Heart left ventricle (tissue), 16 donors: ENCODE results near the gene MGP. TPM values are rescaled to one million over a fixed set of nuclear protein-coding genes. Genes with fewer than 3 reads are reported as not detected.

ENCODE experiments used
- ATAC-seq, 4 donors: fragments of 200-7000 bp; cut with Tn5 transposase; one replicate each; pipeline ENCODE4 v1.9.1; 2020 to 2022; ENCODE audit warnings: moderate library complexity in 4 of 4, mild to moderate bottlenecking in 3 of 4, moderate number of reproducible peaks in 1 of 4
- DNase-seq, 5 donors: peaks; one replicate each; pipeline ENCODE4 v3.0.0-alpha.2; 2020
- H3K27ac ChIP-seq, 12 donors: fragments of 200-600 bp; sonication (generic) in 4 of 12; one replicate each; pipeline versions ENCODE4 v1.5.0 to v1.8.0; 2016 to 2022; ENCODE audit warnings: mild to moderate bottlenecking in 2 of 12
- H3K27me3 ChIP-seq, 9 donors: fragments of 200-600 bp; sonication (generic) in 2 of 9; one replicate each; pipeline versions ENCODE4 v1.5.1 to v1.8.0; 2016 to 2022; ENCODE audit warnings: mild to moderate bottlenecking in 3 of 9
- H3K36me3 ChIP-seq, 9 donors: fragments of 200-600 bp; sonication (generic) in 2 of 9; one replicate each; pipeline versions ENCODE4 v1.5.0 to v1.8.0; 2018 to 2022; ENCODE audit warnings: mild to moderate bottlenecking in 2 of 9
- H3K4me1 ChIP-seq, 12 donors: fragments of 200-600 bp; sonication (generic) in 4 of 12; one replicate each; pipeline versions ENCODE4 v1.5.0 to v1.8.0; 2016 to 2022; ENCODE audit warnings: mild to moderate bottlenecking in 3 of 12
- H3K4me3 ChIP-seq, 12 donors: fragments of 200-600 bp; sonication (generic) in 4 of 12; one replicate each; pipeline versions ENCODE4 v1.5.0 to v1.8.0; 2017 to 2022; ENCODE audit warnings: mild to moderate bottlenecking in 9 of 12, moderate library complexity in 4 of 12
- H3K9me3 ChIP-seq, 12 donors: fragments of 200-600 bp; sonication (generic) in 4 of 12; one replicate each; pipeline versions ENCODE4 v1.5.0 to v1.8.0; 2016 to 2022; ENCODE audit warnings: mild to moderate bottlenecking in 1 of 12
- POLR2A ChIP-seq, 2 donors: fragments of 450-650 bp; IDR thresholded peaks; one replicate each; pipeline ENCODE4 v1.6.1; 2017; ENCODE audit warnings: antibody characterized with exemption in 2 of 2, mild to moderate bottlenecking in 2 of 2, moderate library complexity in 2 of 2
- WGBS, 4 donors: extraction: QIAGEN DNeasy Blood & Tissue Kit in 2 of 4; methylation state at CpG; one replicate each; pipeline versions ENCODE4 v1.1.5 to v1.1.7; 2013 to 2018; 5-methylcytosine and 5-hydroxymethylcytosine counted together
- intact Hi-C, 10 donors: fragments of 100-400 bp; cut with DNase I; formaldehyde crosslinking; loops; one replicate each; pipeline versions ENCODE4 v1.11.1 to v1.14.2; 2022
- polyA plus RNA-seq, 2 donors: library from polyadenylated mRNA; stranded (reverse); fragments of 200-250 nt; gene quantifications; one replicate each; pipeline ENCODE4 v1.2.3, GENCODE V29; 2013
- total RNA-seq, 9 donors: library from RNA; depleted of rRNA in 2 of 9; stranded (reverse); fragments of >200 nt in 2 of 9; fragmentation: NEBNext Ultra II Directional in 3 of 9; extraction: Animal tissue kit (Norgen Biotek cat#: 25700) in 3 of 9; gene quantifications; one replicate each; pipeline versions ENCODE4 v1.1.0 to v1.2.4, GENCODE V29; 2016 to 2023
- TF ChIP-seq, protein P1 (sequence below), 12 donors: fragments of 200-600 bp; sonication (generic) in 4 of 12; IDR thresholded peaks; one replicate each; pipeline versions ENCODE4 v1.5.0 to v1.8.0; 2018 to 2022; ENCODE audit warnings: antibody characterized with exemption in 12 of 12, mild to moderate bottlenecking in 5 of 12
- donor health status: ischemic (EF 13 %, LVEDD 7.1; RV severe dilation, severe dysfunction).
- donor health status: healthy with polysubstance abuse.
- donor health status: DM: no; HTN: yes; CAD: no.
- donor health status: DM: no; HTN: no; CAD: no.
- donor health status: ischemic (EF 25% LVEDD 6.9; RV normal size, moderate dysfunction).
- donor health status: ischemic (EF 25% LVEDD 5.7; RV mildly dilated, moderate dysfunction).
- donor health status: healthy.
- donor health status: DM: yes; HTN: yes; CAD: no.
- donor health status: ischemic (EF 35%, LVEDD 5.7; RV mildly dilated, moderate dysfunction).
- donor health status: nonischemic (EF 11% LVEDD 7.7; RV severe dilation, severe dysfunction).
- donor health status: DM: yes; HTN: yes; CAD: no.
- donor health status: PGD.
- donor health status: ischemic (EF 29% LVEDD 5.4; RV normal size, mild dysfunction).
- donor health status: nonischemic (EF 23%, LVEDD 6.1; RV moderate dilation, normal function).

The MGP gene
- total and polyA plus RNA-seq, 11 donors: 142 to 651 (median 255) TPM

GRCh38 chr12:14901228-14901562, 15.5 kb upstream of the MGP start:
- H3K36me3 ChIP-seq: no peaks in the 10 kb centered on the region

DNA sequence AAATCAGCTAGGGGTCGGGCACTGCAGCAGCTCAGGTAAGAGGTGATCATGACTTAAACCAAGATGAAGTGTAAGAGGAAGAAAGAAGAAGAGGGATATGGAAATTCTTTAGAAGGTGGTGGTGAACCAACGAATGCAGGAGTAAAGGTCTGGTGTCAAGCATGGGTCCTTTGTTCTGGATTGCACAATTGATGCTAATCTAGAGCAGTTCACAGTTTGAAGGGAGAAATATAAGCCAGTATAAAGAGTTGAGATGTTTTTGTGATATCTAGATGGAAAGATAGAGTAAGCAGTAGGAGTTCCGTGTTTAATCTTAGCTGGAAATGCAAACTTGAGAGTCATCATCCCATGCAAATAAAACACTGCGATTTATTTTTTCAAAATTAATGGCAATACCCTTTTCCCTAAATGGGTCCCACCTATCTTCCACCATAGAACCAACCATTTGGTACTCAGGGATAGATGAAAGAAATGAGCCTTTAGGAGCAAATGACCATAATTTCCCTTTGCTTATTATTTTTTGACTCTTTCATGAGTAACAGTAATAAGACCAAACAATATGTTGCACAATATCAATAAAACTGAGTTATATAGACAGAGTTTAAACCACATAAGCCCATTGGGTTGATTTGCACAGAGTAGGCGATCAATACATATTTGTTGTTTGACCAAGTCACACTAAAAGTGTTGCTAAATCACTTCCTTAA, 15.0 kb upstream of the MGP start:
- WGBS, 4 donors: 86 to 90% (median 90%) methylated on average over 5 of the region's 5 CpGs
- H3K4me1 ChIP-seq: peaks cover 0 to 70% (median 38%) of the 10 kb centered on the region in 12 donors
- no peaks in the 10 kb centered on the region for H3K27me3 ChIP-seq
- H3K36me3 ChIP-seq: no peaks in the 10 kb centered on the region
- TF ChIP-seq, protein P1, sequence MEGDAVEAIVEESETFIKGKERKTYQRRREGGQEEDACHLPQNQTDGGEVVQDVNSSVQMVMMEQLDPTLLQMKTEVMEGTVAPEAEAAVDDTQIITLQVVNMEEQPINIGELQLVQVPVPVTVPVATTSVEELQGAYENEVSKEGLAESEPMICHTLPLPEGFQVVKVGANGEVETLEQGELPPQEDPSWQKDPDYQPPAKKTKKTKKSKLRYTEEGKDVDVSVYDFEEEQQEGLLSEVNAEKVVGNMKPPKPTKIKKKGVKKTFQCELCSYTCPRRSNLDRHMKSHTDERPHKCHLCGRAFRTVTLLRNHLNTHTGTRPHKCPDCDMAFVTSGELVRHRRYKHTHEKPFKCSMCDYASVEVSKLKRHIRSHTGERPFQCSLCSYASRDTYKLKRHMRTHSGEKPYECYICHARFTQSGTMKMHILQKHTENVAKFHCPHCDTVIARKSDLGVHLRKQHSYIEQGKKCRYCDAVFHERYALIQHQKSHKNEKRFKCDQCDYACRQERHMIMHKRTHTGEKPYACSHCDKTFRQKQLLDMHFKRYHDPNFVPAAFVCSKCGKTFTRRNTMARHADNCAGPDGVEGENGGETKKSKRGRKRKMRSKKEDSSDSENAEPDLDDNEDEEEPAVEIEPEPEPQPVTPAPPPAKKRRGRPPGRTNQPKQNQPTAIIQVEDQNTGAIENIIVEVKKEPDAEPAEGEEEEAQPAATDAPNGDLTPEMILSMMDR (IDR thresholded peaks at IDR 0.05): no peak
- no peak for TF ChIP-seq POLR2A (IDR thresholded peaks at IDR 0.05)
- no peaks in the 10 kb centered on the region for H3K9me3 ChIP-seq
- no peak for DNase-seq
- intact Hi-C loops: loop anchor here in 2 of 10 donors (5.0 kb wide), 2 partner anchors 47 to 52 kb away; no protein-coding TSS in a partner anchor
- no peak for ATAC-seq
- peak overlapping the region in 7 of 12 donors; percentile 21 to 77 (median 40) for H3K27ac ChIP-seq
- no peak overlapping the region for H3K4me3 ChIP-seq

More at GRCh38 chr12:14901228-14901562, 15.5 kb upstream of the MGP start:
- TF ChIP-seq, protein P1 (IDR thresholded peaks at IDR 0.05): peak in 7 of 12 donors; percentile 13 to 47 (median 35)
- no peak for TF ChIP-seq POLR2A (IDR thresholded peaks at IDR 0.05)
- ATAC-seq: peak in 2 of 4 donors; percentile 57 to 58
- Histone ChIP-seq H3K27ac (peak overlapping the region in 9 of 12 donors; percentile 2 to 77 (median 40)), H3K4me1 (peaks cover 0 to 70% (median 41%) of the 10 kb centered on the region in 12 donors), H3K4me3 (no peak overlapping the region), H3K27me3 (no peaks in the 10 kb centered on the region), H3K9me3 (no peaks in the 10 kb centered on the region)
- WGBS, 4 donors: 65 to 85% (median 78%) methylated on average over 1 of the region's 1 CpG
- intact Hi-C loops: loop anchor here in 2 of 10 donors (5.0 kb wide), 2 partner anchors 46 to 51 kb away; no protein-coding TSS in a partner anchor
- peak in 4 of 5 donors; percentile 25 to 56 (median 40) for DNase-seq

DNA sequence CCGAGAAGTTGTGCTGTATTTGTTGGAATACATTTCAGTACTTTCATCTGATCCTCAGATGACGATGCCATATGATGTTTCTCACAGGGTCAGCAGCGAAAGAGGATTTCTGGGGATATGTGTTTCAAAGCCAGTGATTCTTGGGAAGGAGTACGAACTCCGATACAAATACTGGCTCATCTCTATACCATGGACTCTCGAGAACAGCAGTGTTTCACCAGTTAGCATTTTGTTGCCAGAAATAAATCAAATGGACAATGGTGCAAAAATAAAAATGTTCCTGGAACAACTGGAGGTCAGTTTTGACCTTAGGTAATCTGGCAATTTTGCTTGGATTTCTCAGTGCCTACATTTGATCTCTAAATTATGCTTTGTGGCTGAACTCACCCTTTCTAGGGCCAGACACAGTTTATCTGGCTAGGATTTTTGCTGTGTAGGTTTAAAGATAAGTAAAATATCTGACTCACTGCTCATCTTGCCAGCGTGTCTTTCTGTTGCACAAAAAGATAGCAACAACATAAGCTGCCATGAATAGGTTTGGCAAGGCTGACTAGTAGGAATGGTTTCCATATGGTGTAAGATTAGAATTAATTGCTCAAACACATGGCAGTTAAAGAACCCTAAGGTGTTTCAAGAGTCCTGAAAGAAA, 11.0 kb upstream of the MGP start:
- peak overlapping the region in 11 of 12 donors; percentile 16 to 85 (median 48) for H3K27ac ChIP-seq
- no peak for TF ChIP-seq POLR2A (IDR thresholded peaks at IDR 0.05)
- TF ChIP-seq, protein P1 (IDR thresholded peaks at IDR 0.05): no peak
- ATAC-seq (peak in 3 of 4 donors; percentile 4 to 49 (median 40)), DNase-seq (no peak)
- H3K36me3 ChIP-seq: no peaks in the 10 kb centered on the region
- no peaks in the 10 kb centered on the region for H3K9me3 ChIP-seq
- intact Hi-C loops: no loop called here
- peaks cover 0 to 56% (median 20%) of the 10 kb centered on the region in 12 donors for H3K4me1 ChIP-seq
- H3K4me3 ChIP-seq: no peak overlapping the region
- 49 to 61% (median 52%) methylated on average over 7 of the region's 7 CpGs for WGBS, 4 donors
- no peaks in the 10 kb centered on the region for H3K27me3 ChIP-seq
